HL-60/S4 treated with phorbol 12-myristate 13-acetate at 8.2 ng/mL for 4 days and 3 days (cell line): ENCODE measurements around the gene CLMP.

Experiments
- in situ Hi-C: fragments of 300-500 bp; cut with MboI; formaldehyde crosslinking; loops from 2 replicates; pipeline ENCODE4 v1.15.0; 2022; ENCODE audit warnings: low sequenced_read_pairs

The CLMP gene

GRCh38 chr11:123191939-123192338, 3.1 kb downstream of the CLMP start:
- in situ Hi-C loops: no loop called here

- in situ Hi-C loops: no loop called here
Measured at GRCh38 chr11:123190518-123190917, 4.5 kb downstream of the CLMP start.

- in situ Hi-C loops: no loop called here
Measured at GRCh38 chr11:123188508-123189165, 6.4 kb downstream of the CLMP start.

GRCh38 chr11:123187665-123188507, 7.2 kb downstream of the CLMP start:
- in situ Hi-C loops: no loop called here

- in situ Hi-C loops: no loop called here
Measured at GRCh38 chr11:123187248-123187647, 7.8 kb downstream of the CLMP start.

- in situ Hi-C loops: no loop called here
Measured at GRCh38 chr11:123186286-123186685, 8.8 kb downstream of the CLMP start.

GRCh38 chr11:123185326-123185725, 9.7 kb downstream of the CLMP start:
- in situ Hi-C loops: no loop called here

GRCh38 chr11:123184531-123184930, 10.5 kb downstream of the CLMP start:
- in situ Hi-C loops: no loop called here

- in situ Hi-C loops: no loop called here
Measured at GRCh38 chr11:123183391-123184099, 11.5 kb downstream of the CLMP start.

GRCh38 chr11:123181767-123182500, 13.1 kb downstream of the CLMP start:
- in situ Hi-C loops: no loop called here

GRCh38 chr11:123181075-123181474, 14.0 kb downstream of the CLMP start:
- in situ Hi-C loops: no loop called here

GRCh38 chr11:123180574-123180973, 14.5 kb downstream of the CLMP start:
- in situ Hi-C loops: no loop called here

- in situ Hi-C loops: no loop called here
Measured at GRCh38 chr11:123180166-123180565, 14.9 kb downstream of the CLMP start.

- in situ Hi-C loops: no loop called here
Measured at GRCh38 chr11:123179586-123179985, 15.5 kb downstream of the CLMP start.

- in situ Hi-C loops: no loop called here
Measured at GRCh38 chr11:123178186-123178585, 16.9 kb downstream of the CLMP start.

- in situ Hi-C loops: no loop called here
Measured at GRCh38 chr11:123176785-123177184, 18.3 kb downstream of the CLMP start.

GRCh38 chr11:123174196-123175183, 20.6 kb downstream of the CLMP start:
- in situ Hi-C loops: no loop called here

GRCh38 chr11:123173856-123174186, 21.2 kb downstream of the CLMP start:
- in situ Hi-C loops: no loop called here

- in situ Hi-C loops: no loop called here
Measured at GRCh38 chr11:123173040-123173855, 21.8 kb downstream of the CLMP start.
